WTC11 (cell line): ENCODE data around the gene CYBA. TPM values are rescaled to one million over a fixed set of nuclear protein-coding genes. Genes with fewer than 3 reads are reported as not detected.

Source experiments
- ATAC-seq: fragments of 200-7000 bp; cut with Tn5 transposase; 2 replicates; pipeline ENCODE4 v1.10.0; 2021; ENCODE audit warnings: mild to moderate bottlenecking, moderate library complexity
- CTCF ChIA-PET: fragments of 300-600 bp; sonication (Branson Sonifier 250); formaldehyde crosslinking; loops from one replicate; lab custom pipeline; 2021; ENCODE audit warnings: antibody characterized with exemption; lab: Charles Lee
- POLR2A ChIA-PET: fragments of 350-600 bp; sonication (Branson Sonifier 250); formaldehyde crosslinking; loops from one replicate; lab custom pipeline; 2021; ENCODE audit warnings: antibody characterized with exemption; lab: Charles Lee
- DNase-seq: peaks from one replicate; pipeline ENCODE4 v3.0.0; 2021; ENCODE audit warnings: low spot score
- H3K27ac Mint-ChIP-seq: 2 replicates; pipeline ENCODE4 v1.8.0; 2021; ENCODE audit warnings: mixed read lengths
- H3K27me3 Mint-ChIP-seq: 2 replicates; pipeline ENCODE4 v1.8.0; 2021; ENCODE audit warnings: low read depth, mild to moderate bottlenecking, moderate library complexity, mixed read lengths
- H3K36me3 Mint-ChIP-seq: 2 replicates; pipeline ENCODE4 v1.8.0; 2021; ENCODE audit warnings: mixed read lengths
- H3K4me1 Mint-ChIP-seq: 2 replicates; pipeline ENCODE4 v1.8.0; 2022; ENCODE audit warnings: mixed read lengths
- H3K4me3 Mint-ChIP-seq: 2 replicates; pipeline ENCODE4 v1.8.0; 2021; ENCODE audit warnings: mild to moderate bottlenecking, moderate library complexity, mixed read lengths
- H3K9me3 Mint-ChIP-seq: 2 replicates; pipeline ENCODE4 v1.8.0; 2021; ENCODE audit warnings: mixed read lengths
- ATF6 ChIP-seq: sonication (generic); formaldehyde crosslinking; IDR thresholded peaks from 2 replicates; pipeline ENCODE4 v1.8.1; 2023; ENCODE audit warnings: mild to moderate bottlenecking, missing genetic modification reagents
- CREB1 ChIP-seq: sonication (generic); formaldehyde crosslinking; IDR thresholded peaks from 2 replicates; pipeline ENCODE4 v1.8.0; 2023; ENCODE audit warnings: mild to moderate bottlenecking, missing genetic modification reagents
- E2F1 ChIP-seq: sonication (generic); formaldehyde crosslinking; IDR thresholded peaks from 2 replicates; pipeline ENCODE4 v1.8.0; 2022; ENCODE audit warnings: mild to moderate bottlenecking, missing genetic modification reagents
- ELF4 ChIP-seq: sonication (generic); formaldehyde crosslinking; IDR thresholded peaks from 2 replicates; pipeline ENCODE4 v1.8.1; 2022; ENCODE audit warnings: low read depth, mild to moderate bottlenecking, moderate library complexity, missing genetic modification reagents
- ESRRA ChIP-seq: sonication (generic); formaldehyde crosslinking; IDR thresholded peaks from 2 replicates; pipeline ENCODE4 v1.8.1; 2022; ENCODE audit warnings: mild to moderate bottlenecking, missing genetic modification reagents, borderline replicate concordance
- ETV6 ChIP-seq: sonication (generic); formaldehyde crosslinking; IDR thresholded peaks from 2 replicates; pipeline ENCODE4 v1.8.1; 2022; ENCODE audit warnings: mild to moderate bottlenecking, missing genetic modification reagents
- FOXP1 ChIP-seq: sonication (generic); formaldehyde crosslinking; IDR thresholded peaks from 2 replicates; pipeline ENCODE4 v1.8.0; 2022; ENCODE audit warnings: missing genetic modification reagents, mild to moderate bottlenecking, moderate library complexity, borderline replicate concordance
- NR3C1 ChIP-seq: sonication (generic); formaldehyde crosslinking; conservative IDR thresholded peaks from 2 replicates; pipeline ENCODE4 v1.8.1; 2023; ENCODE audit warnings: low read depth, mild to moderate bottlenecking, missing genetic modification reagents
- total RNA-seq: library from RNA; stranded (reverse); gene quantifications from 3 replicates; pipeline ENCODE4 v1.2.3, GENCODE V29; 2021
- TF ChIP-seq, protein P1 (sequence below): fragments of 250-450 bp; sonication (Bioruptor Pico); IDR thresholded peaks from 2 replicates; pipeline ENCODE4 v1.9.0; 2021; ENCODE audit warnings: mild to moderate bottlenecking, borderline replicate concordance
- TF ChIP-seq, protein P2 (sequence below): sonication (generic); formaldehyde crosslinking; IDR thresholded peaks from 2 replicates; pipeline ENCODE4 v1.8.1; 2022; ENCODE audit warnings: mild to moderate bottlenecking, missing genetic modification reagents, moderate library complexity, borderline replicate concordance

CYBA gene
- total RNA-seq, 1 experiment from 2014 or later: 169 TPM

- TF ChIP-seq, protein P1, sequence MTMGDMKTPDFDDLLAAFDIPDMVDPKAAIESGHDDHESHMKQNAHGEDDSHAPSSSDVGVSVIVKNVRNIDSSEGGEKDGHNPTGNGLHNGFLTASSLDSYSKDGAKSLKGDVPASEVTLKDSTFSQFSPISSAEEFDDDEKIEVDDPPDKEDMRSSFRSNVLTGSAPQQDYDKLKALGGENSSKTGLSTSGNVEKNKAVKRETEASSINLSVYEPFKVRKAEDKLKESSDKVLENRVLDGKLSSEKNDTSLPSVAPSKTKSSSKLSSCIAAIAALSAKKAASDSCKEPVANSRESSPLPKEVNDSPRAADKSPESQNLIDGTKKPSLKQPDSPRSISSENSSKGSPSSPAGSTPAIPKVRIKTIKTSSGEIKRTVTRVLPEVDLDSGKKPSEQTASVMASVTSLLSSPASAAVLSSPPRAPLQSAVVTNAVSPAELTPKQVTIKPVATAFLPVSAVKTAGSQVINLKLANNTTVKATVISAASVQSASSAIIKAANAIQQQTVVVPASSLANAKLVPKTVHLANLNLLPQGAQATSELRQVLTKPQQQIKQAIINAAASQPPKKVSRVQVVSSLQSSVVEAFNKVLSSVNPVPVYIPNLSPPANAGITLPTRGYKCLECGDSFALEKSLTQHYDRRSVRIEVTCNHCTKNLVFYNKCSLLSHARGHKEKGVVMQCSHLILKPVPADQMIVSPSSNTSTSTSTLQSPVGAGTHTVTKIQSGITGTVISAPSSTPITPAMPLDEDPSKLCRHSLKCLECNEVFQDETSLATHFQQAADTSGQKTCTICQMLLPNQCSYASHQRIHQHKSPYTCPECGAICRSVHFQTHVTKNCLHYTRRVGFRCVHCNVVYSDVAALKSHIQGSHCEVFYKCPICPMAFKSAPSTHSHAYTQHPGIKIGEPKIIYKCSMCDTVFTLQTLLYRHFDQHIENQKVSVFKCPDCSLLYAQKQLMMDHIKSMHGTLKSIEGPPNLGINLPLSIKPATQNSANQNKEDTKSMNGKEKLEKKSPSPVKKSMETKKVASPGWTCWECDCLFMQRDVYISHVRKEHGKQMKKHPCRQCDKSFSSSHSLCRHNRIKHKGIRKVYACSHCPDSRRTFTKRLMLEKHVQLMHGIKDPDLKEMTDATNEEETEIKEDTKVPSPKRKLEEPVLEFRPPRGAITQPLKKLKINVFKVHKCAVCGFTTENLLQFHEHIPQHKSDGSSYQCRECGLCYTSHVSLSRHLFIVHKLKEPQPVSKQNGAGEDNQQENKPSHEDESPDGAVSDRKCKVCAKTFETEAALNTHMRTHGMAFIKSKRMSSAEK (CRISPR knock-in tag): no peak
- TF ChIP-seq ELF4 (CRISPR knock-in tag) (no peak), NR3C1 (CRISPR knock-in tag) (no peak)
- TF ChIP-seq, protein P2, sequence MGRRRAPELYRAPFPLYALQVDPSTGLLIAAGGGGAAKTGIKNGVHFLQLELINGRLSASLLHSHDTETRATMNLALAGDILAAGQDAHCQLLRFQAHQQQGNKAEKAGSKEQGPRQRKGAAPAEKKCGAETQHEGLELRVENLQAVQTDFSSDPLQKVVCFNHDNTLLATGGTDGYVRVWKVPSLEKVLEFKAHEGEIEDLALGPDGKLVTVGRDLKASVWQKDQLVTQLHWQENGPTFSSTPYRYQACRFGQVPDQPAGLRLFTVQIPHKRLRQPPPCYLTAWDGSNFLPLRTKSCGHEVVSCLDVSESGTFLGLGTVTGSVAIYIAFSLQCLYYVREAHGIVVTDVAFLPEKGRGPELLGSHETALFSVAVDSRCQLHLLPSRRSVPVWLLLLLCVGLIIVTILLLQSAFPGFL (CRISPR knock-in tag): no peak
Observed at GRCh38 chr16:88617268-88618031, 33.4 kb downstream of the CYBA start (continued).

GRCh38 chr16:88616736-88617135 is 34.1 kb downstream of the CYBA start:
- Mint-ChIP-seq H3K4me1 (peaks cover 4% of the 10 kb centered on the region), H3K27me3 (no peaks in the 10 kb centered on the region), H3K27ac (peak overlapping the region; percentile 79), H3K9me3 (no peaks in the 10 kb centered on the region), H3K36me3 (peaks cover 19% of the 10 kb centered on the region), H3K4me3 (no peak overlapping the region)
- DNase-seq (no peak), ATAC-seq (no peak)
- TF ChIP-seq ESRRA (CRISPR knock-in tag) (no peak), FOXP1 (no peak), CREB1 (CRISPR knock-in tag) (no peak), NR3C1 (CRISPR knock-in tag) (no peak), ELF4 (CRISPR knock-in tag) (no peak)
- CTCF ChIA-PET: interaction anchor here (0.6 to 4.5 kb wide), 8 partner anchors 13 to 128 kb away, joined by 3 to 29 read pairs (median 7); partner anchors contain the start of gene IL17C
- POLR2A ChIA-PET: no interaction called here

GRCh38 chr16:88616320-88616719 is 34.5 kb downstream of the CYBA start:
- ATAC-seq (no peak), DNase-seq (no peak)
- peaks cover 4% of the 10 kb centered on the region for H3K4me1 Mint-ChIP-seq
- H3K36me3 Mint-ChIP-seq: peaks cover 17% of the 10 kb centered on the region
- no peaks in the 10 kb centered on the region for H3K27me3 Mint-ChIP-seq
- CTCF ChIA-PET: interaction anchor here (1.2 to 4.5 kb wide), 5 partner anchors 14 to 121 kb away, joined by 3 to 29 read pairs (median 10); partner anchors contain the start of gene IL17C
- POLR2A ChIA-PET: no interaction called here
- H3K4me3 Mint-ChIP-seq: no peak overlapping the region
- H3K27ac Mint-ChIP-seq: peak overlapping the region; percentile 79
- no peak for TF ChIP-seq E2F1 (CRISPR knock-in tag)
- H3K9me3 Mint-ChIP-seq: no peaks in the 10 kb centered on the region

DNA sequence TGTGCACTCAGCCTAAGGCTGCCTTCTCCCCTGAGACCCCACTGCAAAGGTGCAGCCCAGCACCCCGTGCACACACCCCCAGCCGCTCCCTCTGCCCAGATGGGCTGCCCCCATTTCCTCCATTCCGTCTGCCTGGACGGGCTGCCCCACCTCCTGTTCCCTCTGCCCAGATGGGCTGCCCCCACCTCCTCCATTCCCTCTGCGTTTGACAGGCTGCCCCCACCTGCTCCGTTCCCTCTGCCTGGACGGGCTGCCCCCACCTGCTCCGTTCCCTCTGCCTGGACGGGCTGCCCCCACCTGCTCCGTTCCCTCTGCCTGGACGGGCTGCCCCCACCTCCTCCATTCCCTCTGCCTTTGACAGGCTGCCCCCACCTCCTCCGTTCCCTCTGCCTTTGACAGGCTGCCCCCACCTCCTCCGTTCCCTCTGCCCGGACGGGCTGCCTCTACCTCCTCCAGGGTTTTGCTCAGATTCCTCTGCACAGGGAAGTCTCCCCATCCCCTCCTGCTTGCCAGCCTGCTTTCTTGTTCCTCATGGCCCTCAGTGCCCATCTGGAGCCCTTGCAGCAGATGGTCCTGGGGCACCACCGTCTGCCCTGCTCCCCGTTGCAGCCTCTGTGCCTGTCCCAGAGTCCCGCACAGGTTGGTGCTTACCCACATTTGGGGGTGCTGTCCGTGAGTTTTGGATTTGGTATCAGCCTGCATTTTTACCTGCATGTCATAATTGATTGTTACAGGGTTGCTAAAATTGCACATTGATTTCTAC is 35.9 kb downstream of the CYBA start:
- TF ChIP-seq ETV6 (no peak), ATF6 (CRISPR knock-in tag) (no peak)
- Mint-ChIP-seq H3K27ac (peak overlapping the region; percentile 68; the same call in 1 of the 2 replicates), H3K36me3 (peaks cover 17% of the 10 kb centered on the region), H3K4me1 (peaks cover 15% of the 10 kb centered on the region), H3K27me3 (no peaks in the 10 kb centered on the region), H3K4me3 (no peak overlapping the region), H3K9me3 (no peaks in the 10 kb centered on the region)
- CTCF ChIA-PET: no interaction called here
- POLR2A ChIA-PET: no interaction called here
- no peak for DNase-seq
- ATAC-seq: no peak
